ENCODE data around the gene BEND2.

Gene BEND2

DNA sequence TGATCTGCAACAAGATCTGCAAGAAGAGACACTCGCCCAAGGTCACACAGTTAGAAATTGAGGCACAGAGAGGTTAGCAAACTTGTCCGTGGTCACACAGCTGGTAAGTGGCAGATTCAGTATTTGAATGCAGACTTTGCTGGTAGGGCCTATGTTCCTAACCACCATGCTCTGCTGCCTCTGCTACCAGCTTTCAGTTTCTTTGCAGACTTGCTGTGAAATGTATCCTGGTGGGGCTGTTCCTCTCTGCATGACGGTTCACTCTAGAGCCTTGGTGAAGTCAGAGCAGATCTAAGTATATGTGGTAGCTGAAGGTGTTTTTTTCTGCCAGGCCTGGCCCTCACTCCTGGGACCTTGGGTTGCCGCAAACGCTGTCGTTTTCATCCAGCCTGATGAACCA, 87.1 kb downstream of the BEND2 start:
- DNase-seq: no peak

DNA sequence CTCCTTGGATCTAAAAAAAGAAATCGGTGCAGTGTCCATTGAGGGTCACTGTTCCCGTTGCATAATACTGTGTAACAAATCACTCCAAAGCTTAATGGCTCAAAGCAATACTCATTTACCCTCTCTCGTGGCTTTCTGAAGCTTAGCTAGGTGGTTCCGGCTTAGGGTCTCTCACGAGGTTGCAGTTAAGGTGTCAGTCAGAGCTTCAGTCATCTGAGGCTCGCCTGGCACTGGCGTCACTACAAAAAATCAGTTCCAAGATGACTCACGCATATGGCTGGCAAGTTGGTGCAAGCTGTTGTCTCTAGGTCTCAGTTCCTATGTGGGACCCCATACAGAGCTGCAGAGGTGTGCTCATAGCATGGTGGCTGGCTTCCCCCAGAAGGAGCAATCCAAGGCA, 91.0 kb downstream of the BEND2 start:
- DNase-seq: no peak

DNA sequence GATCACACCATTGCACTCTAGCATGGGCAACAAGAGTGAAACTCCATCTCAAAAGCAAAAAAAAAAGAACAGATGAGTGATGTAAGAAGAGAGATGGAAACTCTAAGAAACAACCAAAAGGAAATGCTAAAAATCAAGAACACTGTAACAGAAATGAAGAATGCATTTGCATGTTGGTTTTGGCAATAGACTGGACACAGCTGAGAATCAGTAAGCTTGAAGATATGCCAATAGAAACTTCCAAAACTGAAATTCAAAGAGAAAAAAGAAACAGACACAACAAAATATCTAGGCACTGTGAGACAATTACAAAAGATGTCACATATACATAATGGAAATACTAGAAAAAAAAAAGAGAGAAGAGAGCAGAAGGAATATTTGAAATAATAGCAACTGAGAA, 93.7 kb downstream of the BEND2 start:
- DNase-seq: no peak

DNA sequence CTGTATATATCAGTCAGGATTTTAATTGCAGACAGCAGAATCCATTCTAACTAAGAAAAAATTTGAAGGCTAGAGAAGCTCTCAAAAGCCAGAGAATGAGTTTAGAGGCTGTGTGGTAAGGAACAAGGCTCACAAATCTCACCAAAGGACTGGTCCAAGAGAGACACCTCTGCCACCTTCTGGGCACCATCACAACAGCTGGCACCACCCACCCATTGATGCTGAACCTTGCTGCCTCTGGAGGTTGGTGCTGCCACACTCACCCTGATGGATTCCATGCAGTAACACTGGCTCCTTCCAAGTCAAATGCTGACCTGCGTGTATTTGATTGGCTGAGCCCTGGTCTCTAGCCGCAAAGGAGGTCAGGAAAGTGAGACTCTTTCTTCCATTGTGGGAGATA, 100.8 kb downstream of the BEND2 start:
- DNase-seq: no peak

Measured in hematopoietic multipotent progenitor cell treated with erythropoietin and hydrocortisone succinate and interleukin-3 and kit ligand, for 8 days (in vitro differentiated cells).